ENCODE results near the gene ATG16L2. TPM values are rescaled to one million over a fixed set of nuclear protein-coding genes. Genes with fewer than 3 reads are reported as not detected.
"Not testable (repeated sequence)": the region's sequence is repeated elsewhere in the genome, so short reads cannot be mapped to it uniquely, and the experiment has no call there.

The ATG16L2 gene
- total and polyA plus RNA-seq, 2 donors (not counting 3 experiments of a cell fraction or from before 2014, with no cell fraction given) = 26.5 to 30.5 TPM

DNA sequence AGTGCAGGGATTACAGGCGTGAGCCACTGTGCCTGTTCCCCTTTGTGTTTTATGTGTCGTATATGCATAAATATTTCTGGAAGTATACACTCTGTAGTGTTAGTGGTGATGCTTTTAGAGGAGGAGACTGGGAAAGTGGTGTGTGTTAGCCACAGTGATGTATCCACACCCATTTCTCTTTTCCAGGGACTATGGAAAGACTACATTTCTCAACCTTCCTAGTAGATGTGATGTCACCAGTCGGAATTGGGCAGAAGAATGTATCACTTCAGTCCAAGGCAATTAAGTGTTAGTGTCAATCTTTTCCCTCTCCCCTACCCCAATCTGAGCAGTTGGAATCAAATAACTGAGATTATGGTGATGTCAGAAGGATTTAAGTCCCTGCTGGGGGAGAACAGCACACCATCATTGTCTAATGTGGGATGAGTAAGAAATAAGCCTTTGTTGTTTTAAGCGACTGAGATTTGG lies 5.8 kb upstream of the ATG16L2 start:
- Histone ChIP-seq H3K9me1 (replicated peaks; ENCODE audit: control insufficient read depth, extremely low read depth, insufficient read depth, low read length) (no peaks in the 10 kb centered on the region), H4K20me1 (replicated peaks; ENCODE audit: control insufficient read depth, extremely low read depth, insufficient read depth, low read length) (no peaks in the 10 kb centered on the region), H3K4me1 (ENCODE audit: control insufficient read depth, extremely low read depth, insufficient read depth, low read length) (peaks cover 11% of the 10 kb centered on the region), H3K9me3 (replicated peaks; ENCODE audit: control insufficient read depth, insufficient read depth, low read length) (no peaks in the 10 kb centered on the region), H2AFZ (ENCODE audit: low read depth, low read length) (no peak overlapping the region), H3K27me3 (ENCODE audit: control insufficient read depth in 2 of 2, insufficient read depth in 2 of 2, low read length in 2 of 2) (no peaks in the 10 kb centered on the region), H3K27ac (ENCODE audit: insufficient read depth, low read depth, low read length) (no peak overlapping the region), H3K4me2 (ENCODE audit: insufficient read depth, low read length) (no peak overlapping the region), H3K79me2 (ENCODE audit: control insufficient read depth, insufficient read depth, low read length) (peaks cover 15% of the 10 kb centered on the region), H3K4me3 (replicated peaks in 1 of 3; ENCODE audit: insufficient read depth in 1 of 3, low read depth in 1 of 3, low read length in 3 of 3) (no peak overlapping the region), H3K36me3 (ENCODE audit: control insufficient read depth in 2 of 2, extremely low read depth in 1 of 2, insufficient read depth in 2 of 2, low read length in 2 of 2) (peaks cover 0 to 4% of the 10 kb centered on the region in 2 experiments), H3K9ac (replicated peaks; ENCODE audit: extremely low read depth, insufficient read depth, low read length) (no peak overlapping the region)
- intact Hi-C loops (cut with micrococcal nuclease) = no loop called here
- CTCF ChIA-PET = interaction anchor here (1.2 kb wide), 1 partner anchor 369 kb away, joined by 3 read pairs; no protein-coding TSS in a partner anchor
- BruUV-seq (replicated peaks) = no TSS peak
- dilution Hi-C loops (cut with MboI; ENCODE audit: extremely low pct_ligation_motif_present, low sequenced_read_pairs) = no loop called here
- TF ChIP-seq POLR2AphosphoS5 (IDR thresholded peaks at IDR 0.05; ENCODE audit: insufficient read depth, low read depth, low read length) = no peak
- POLR2A ChIA-PET = no interaction called here
- no peak for FAIRE-seq
- DNase-seq (ENCODE audit: low read depth, low spot score) = no peak

GRCh38 chr11:72811686-72812085 lies 2.5 kb upstream of the ATG16L2 start:
- H2AFZ ChIP-seq (ENCODE audit: low read depth, low read length); H3K27ac ChIP-seq (ENCODE audit: insufficient read depth, low read depth, low read length); H3K9me1 ChIP-seq (replicated peaks; ENCODE audit: control insufficient read depth, extremely low read depth, insufficient read depth, low read length); H4K20me1 ChIP-seq (replicated peaks; ENCODE audit: control insufficient read depth, extremely low read depth, insufficient read depth, low read length); H3K9ac ChIP-seq (replicated peaks; ENCODE audit: extremely low read depth, insufficient read depth, low read length); H3K4me3 ChIP-seq (replicated peaks in 1 of 3; ENCODE audit: insufficient read depth in 1 of 3, low read depth in 1 of 3, low read length in 3 of 3); H3K27me3 ChIP-seq (ENCODE audit: control insufficient read depth in 2 of 2, insufficient read depth in 2 of 2, low read length in 2 of 2); H3K4me2 ChIP-seq (ENCODE audit: insufficient read depth, low read length); H3K36me3 ChIP-seq (ENCODE audit: control insufficient read depth in 2 of 2, extremely low read depth in 1 of 2, insufficient read depth in 2 of 2, low read length in 2 of 2); DNase-seq (ENCODE audit: low read depth, low spot score); intact Hi-C loops (cut with micrococcal nuclease); POLR2A ChIA-PET; dilution Hi-C loops (cut with MboI; ENCODE audit: extremely low pct_ligation_motif_present, low sequenced_read_pairs); H3K9me3 ChIP-seq (replicated peaks; ENCODE audit: control insufficient read depth, insufficient read depth, low read length); BruUV-seq (replicated peaks): not testable (repeated sequence)
- CTCF ChIA-PET = interaction anchor here (0.6 to 3.3 kb wide), 4 partner anchors 8 to 86 kb away, joined by 3 to 48 read pairs (median 4); partner anchors contain the start of gene STARD10
- Histone ChIP-seq H3K4me1 (ENCODE audit: control insufficient read depth, extremely low read depth, insufficient read depth, low read length) (peaks cover 31% of the 10 kb centered on the region), H3K79me2 (ENCODE audit: control insufficient read depth, insufficient read depth, low read length) (peaks cover 28% of the 10 kb centered on the region)
- FAIRE-seq = peak; percentile 63

Measured in endothelial cell of umbilical vein (primary cell).